Neural progenitor cell (in vitro differentiated cells): ENCODE measurements around the gene VEPH1.

Experiments
- CTCF ChIP-seq: fragments of 200-600 bp; sonication (generic); IDR thresholded peaks from 2 replicates; pipeline ENCODE4 v1.5.1; 2017; ENCODE audit warnings: antibody characterized with exemption, mild to moderate bottlenecking
- EZH2 ChIP-seq: fragments of 200-600 bp; sonication (generic); IDR thresholded peaks from 2 replicates; pipeline ENCODE4 v1.6.1; 2017; ENCODE audit warnings: antibody characterized with exemption, mild to moderate bottlenecking, moderate library complexity
- EZH2phosphoT487 ChIP-seq: fragments of 200-600 bp; sonication (generic); IDR thresholded peaks from 2 replicates; pipeline ENCODE4 v1.6.1; 2017; ENCODE audit warnings: antibody characterized with exemption

GRCh38 chr3:157416347-157417087 lies 86.7 kb downstream of the VEPH1 start:
- TF ChIP-seq CTCF (no peak), EZH2 (no peak), EZH2phosphoT487 (no peak)
